Vagina (tissue), 2 donors: ENCODE results near the gene CYP2D6.

ENCODE experiments used
- POLR2A ChIP-seq, 2 donors: fragments of 450-650 bp; IDR thresholded peaks; one replicate each; pipeline ENCODE4 v1.6.1; 2017; ENCODE audit warnings: antibody characterized with exemption in 2 of 2, mild to moderate bottlenecking in 2 of 2, moderate library complexity in 2 of 2
- TF ChIP-seq, protein P1 (sequence below), 3 experiments: fragments of 450-650 bp in 2 of 3; fragments of 200-600 bp in 1 of 3; sonication (generic) in 1 of 3; IDR thresholded peaks; one replicate each; pipeline ENCODE4 v1.5.1; 2017 to 2019; ENCODE audit warnings: antibody characterized with exemption in 3 of 3, mild to moderate bottlenecking in 2 of 3, moderate library complexity in 2 of 3

DNA sequence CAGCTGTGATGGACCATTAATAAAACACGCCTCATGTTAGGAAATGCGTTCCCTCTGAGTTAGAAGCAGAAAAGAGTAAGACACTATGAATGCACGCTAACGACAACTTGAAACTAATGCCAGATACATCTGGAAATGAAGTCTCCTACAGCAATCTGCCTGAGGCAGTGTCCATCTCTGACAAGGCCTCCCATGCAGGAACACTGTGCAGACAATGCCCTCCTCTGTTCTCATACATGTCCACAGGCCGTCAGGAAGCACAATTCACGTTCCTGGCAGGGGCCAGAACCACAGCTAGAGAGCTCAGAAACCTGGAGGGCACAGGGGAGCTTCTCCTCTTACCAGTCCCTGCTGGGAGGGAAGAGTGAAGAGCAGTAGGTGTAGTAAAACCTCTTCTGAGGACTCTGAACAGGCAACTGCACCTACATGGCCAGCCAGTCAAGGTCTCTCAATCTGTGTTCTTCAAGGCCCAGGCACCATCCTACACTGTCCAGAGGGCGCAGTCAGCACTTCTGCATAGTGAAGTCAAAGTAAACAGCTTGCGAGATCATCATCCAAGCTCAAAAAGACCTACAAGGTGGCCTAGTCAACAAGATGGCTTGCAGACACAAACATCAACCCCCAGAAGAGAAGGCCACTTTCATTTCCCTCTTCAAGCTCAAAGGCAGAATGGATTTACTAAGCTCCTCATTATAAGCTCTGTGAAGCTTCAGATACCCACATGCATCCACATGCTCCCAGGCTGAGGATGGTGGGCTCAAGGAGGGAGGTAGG, 41.5 kb upstream of the CYP2D6 start:
- TF ChIP-seq, protein P1, sequence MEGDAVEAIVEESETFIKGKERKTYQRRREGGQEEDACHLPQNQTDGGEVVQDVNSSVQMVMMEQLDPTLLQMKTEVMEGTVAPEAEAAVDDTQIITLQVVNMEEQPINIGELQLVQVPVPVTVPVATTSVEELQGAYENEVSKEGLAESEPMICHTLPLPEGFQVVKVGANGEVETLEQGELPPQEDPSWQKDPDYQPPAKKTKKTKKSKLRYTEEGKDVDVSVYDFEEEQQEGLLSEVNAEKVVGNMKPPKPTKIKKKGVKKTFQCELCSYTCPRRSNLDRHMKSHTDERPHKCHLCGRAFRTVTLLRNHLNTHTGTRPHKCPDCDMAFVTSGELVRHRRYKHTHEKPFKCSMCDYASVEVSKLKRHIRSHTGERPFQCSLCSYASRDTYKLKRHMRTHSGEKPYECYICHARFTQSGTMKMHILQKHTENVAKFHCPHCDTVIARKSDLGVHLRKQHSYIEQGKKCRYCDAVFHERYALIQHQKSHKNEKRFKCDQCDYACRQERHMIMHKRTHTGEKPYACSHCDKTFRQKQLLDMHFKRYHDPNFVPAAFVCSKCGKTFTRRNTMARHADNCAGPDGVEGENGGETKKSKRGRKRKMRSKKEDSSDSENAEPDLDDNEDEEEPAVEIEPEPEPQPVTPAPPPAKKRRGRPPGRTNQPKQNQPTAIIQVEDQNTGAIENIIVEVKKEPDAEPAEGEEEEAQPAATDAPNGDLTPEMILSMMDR (IDR thresholded peaks at IDR 0.05): no peak
- no peak for TF ChIP-seq POLR2A (IDR thresholded peaks at IDR 0.05)
